Ammon's horn (tissue), 1 donor: ENCODE measurements around the gene C19orf25.
"Not testable (repeated sequence)": the region's sequence is repeated elsewhere in the genome, so short reads cannot be mapped to it uniquely, and the experiment has no call there.

Experiments used
- DNase-seq: peaks from one replicate; pipeline ENCODE4 v3.0.0-alpha.2; 2016; ENCODE audit warnings: low spot score

C19orf25 gene

DNA sequence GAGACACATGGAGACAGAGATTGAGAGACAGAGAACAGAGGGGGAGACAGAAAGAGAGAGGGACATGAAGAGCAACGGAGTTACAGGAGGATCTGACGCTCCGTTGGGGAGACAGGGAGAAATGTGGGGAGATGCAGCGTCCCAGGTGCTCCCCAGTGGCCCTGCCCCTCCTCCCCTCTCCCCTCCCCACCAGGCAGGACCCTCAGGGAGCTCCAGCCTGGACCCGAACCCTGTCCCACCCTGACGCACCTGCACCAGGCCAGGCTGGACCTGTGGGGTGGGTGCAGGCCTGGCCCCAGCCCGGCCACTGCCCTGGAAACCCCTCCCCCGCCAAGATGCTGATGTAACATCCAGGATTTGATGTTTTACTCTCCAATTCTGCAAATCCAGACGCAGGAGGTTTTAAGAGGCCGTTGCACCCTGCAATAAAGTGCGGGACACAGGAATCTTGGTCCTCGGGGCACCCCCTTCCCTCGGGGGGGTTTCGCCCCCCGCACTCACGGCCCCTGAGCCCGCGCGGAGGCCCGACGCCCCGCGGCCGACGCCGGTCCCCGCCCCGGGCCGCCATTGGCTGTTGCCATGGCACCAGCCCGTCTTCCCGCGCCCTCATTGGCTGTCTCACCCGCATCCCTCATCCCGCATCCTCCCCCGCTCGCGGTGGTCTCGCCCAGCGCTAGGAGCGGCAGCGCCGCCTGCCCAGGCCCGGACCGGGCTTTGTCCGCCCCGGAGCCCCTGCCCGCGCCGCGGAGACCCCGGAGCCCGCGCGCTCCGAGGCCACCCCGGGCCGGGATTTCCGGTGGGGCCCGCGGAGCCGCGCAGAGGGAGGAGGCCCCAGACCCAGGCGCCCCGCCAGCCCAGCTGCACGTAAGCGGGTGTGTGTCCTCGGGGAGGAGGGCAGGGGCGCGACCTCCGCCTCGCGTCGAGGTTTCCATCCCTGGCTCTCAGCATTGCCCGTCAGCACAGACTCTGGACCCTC lies 29.3 kb downstream of the C19orf25 start, which contains the start of gene APC2:
APC2 (plus strand) TSS at position 655 of the 976 bp plus-strand sequence. CDS start 2,881 bp downstream, outside the sequence.
- peak; percentile 90 for DNase-seq

DNA sequence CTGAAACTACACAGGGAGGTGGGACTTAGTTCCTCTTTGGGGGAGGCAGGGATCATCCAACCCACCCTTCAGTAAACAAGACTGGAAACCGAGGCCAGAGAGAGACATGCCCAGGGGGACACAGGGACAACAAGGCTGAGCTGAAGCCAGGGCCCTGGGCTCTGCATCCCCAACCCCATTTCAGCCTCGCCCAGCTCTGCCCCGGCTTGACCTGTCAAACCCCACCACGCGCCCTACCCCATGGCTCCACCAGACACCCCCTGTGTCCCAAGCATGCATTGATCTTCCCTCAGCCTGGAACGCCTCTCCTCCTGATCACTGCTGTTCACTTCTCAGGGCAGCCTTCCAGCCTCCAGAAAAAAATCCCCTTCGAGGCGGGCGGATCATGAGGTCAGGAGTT lies 31.1 kb downstream of the C19orf25 start:
- DNase-seq: no peak

GRCh38 chr19:1447504-1447903 lies 31.5 kb downstream of the C19orf25 start:
- DNase-seq: no peak

GRCh38 chr19:1446713-1447481 lies 32.1 kb downstream of the C19orf25 start:
- no peak for DNase-seq

- no peak for DNase-seq
Measured at GRCh38 chr19:1445932-1446712, 32.9 kb downstream of the C19orf25 start.

DNA sequence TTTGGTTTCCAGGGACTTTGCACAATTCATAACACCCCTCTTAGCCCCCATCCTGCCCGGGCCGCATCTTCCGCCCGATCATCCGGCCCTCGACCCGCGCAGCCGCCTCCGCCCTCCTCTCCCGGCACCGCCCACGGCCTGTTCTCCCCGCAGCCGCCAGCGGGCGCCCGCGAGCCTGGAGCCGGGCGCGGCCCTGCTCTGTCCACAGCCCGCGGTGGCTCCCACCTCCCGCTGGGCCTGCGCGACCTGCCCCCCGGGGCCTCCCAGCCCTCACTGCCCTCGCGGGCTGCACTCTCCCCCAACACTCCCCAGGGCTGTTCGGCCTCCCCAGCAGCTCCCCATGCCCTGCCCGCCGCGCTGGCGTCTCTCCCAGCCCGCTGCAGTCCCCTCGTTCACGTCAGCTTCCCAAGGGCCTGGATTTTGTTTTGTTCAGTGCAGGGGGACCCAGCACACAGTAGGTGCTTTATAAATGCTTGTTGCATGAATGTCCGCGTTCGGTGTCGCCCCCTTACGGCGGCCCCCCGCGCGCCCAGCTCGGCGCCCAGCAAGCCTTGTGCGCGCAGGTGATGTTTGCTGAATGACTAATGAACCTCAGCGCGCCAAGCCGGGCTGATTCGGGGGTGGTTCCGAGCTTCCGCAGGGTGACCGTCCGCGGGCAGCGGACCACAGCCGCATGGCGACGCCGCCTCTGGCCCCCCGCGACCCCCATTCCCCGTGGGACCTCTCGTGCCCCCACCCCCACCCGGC lies 33.7 kb downstream of the C19orf25 start:
- peak; percentile 70 for DNase-seq

- no peak for DNase-seq
Measured at GRCh38 chr19:1441677-1442438, 37.2 kb downstream of the C19orf25 start.

DNA sequence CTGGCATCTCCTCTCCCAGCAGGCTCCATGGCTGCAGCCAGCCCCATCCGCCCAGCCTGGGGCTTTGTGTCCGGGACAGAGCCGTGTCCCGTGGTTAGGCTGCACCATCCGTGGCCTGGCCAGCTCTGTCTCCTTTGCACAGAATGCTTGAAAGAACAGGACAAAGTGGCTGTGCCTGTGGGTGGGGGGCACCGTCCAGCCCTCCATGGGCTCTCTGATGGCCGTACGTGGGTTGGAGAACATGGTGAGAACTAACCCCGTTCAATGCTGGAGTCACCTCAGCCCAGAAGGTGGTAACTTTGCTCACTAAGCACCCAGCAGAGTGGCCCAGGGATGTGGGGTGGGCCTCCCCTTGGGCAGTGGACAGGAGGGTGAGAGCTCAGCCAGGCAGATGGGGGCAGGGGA lies 38.0 kb downstream of the C19orf25 start:
- DNase-seq: no peak

- DNase-seq: no peak
Measured at GRCh38 chr19:1440418-1440801, 38.6 kb downstream of the C19orf25 start.

DNA sequence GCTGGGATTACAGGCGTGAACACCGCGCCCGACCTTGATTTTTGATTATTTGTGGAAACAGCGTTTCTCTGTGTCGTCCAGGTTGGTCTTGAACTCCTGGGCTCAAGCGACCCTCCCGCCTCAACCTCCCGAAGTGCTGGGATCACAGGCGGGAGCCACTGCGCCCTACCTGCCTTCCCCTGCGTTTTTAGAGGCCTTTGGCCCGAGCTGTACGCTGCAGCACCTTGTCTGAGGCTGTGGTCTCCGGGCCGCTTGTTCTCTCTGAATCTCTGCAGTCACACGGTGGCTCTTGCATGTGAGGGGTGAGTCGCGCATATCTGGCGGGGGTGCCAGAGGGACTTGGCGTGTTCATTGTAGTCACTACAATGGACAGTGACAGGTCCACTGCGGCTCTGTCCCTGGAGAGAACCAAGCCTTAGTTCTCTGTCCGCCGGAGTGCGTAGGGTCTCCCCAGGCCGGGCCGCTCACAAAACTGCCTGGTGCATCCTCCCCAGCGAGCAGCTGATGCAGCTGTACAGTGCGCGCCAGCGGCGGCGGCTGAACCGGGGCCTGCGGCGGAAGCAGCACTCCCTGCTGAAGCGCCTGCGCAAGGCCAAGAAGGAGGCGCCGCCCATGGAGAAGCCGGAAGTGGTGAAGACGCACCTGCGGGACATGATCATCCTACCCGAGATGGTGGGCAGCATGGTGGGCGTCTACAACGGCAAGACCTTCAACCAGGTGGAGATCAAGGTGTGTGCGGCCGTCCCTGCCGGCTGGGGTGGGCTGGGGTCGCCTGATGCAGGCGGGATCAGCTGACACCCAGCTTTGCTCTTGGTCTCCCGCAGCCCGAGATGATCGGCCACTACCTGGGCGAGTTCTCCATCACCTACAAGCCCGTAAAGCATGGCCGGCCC lies 39.2 kb downstream of the C19orf25 start:
- DNase-seq: not testable (repeated sequence)

DNA sequence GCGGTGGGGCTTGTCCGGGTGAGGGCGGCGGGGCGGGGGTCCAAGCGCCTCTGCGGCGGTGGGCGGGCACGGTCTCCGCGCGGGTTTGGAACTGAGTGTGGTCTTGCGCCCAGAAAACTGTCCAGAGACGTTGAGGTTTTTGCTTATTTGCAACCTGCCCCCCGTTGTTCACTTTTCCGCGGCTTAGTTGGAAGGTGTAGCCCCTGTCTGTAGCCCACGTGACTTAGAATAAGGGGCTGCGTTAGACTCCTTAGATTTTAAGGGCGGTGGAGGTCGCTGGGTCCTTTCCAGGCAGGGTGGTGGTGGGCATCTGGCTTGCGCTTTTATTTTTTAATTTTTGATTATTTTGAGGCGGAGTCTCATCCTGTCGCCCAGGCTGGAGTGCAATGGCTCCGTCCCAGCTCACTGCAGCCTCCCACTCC lies 40.1 kb downstream of the C19orf25 start:
- no peak for DNase-seq

GRCh38 chr19:1438035-1438932 lies 40.7 kb downstream of the C19orf25 start, which contains the start of gene RPS15:
Gene RPS15, plus strand, starts transcription at chr19:1438396. Its CDS starts 30 bp downstream, at chr19:1438426.
- peak; percentile 96 for DNase-seq

DNA sequence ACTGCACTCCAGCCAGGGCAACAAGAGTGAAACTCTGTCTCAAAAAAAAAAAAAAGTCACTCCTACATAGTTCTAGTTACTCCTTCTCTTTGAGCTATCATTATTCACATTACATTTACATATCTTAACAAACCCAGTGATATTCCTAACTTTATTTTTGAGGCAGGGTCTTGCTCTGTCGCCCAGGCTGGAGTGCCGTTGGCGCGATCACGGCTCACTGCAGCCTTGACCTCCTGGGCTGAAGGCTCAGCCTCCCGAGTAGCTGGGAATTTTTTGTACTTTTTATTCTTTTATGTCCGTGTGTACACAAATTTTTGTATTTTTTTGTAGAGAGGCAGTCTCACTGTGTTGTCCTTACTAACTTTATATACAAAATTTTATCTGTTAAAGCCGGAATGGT lies 41.4 kb downstream of the C19orf25 start:
- DNase-seq: no peak

- no peak for DNase-seq
Measured at GRCh38 chr19:1435378-1435989, 43.5 kb downstream of the C19orf25 start.

- no peak for DNase-seq
Measured at GRCh38 chr19:1434577-1435060, 44.4 kb downstream of the C19orf25 start.

- no peak for DNase-seq
Measured at GRCh38 chr19:1434040-1434366, 45.0 kb downstream of the C19orf25 start.

DNA sequence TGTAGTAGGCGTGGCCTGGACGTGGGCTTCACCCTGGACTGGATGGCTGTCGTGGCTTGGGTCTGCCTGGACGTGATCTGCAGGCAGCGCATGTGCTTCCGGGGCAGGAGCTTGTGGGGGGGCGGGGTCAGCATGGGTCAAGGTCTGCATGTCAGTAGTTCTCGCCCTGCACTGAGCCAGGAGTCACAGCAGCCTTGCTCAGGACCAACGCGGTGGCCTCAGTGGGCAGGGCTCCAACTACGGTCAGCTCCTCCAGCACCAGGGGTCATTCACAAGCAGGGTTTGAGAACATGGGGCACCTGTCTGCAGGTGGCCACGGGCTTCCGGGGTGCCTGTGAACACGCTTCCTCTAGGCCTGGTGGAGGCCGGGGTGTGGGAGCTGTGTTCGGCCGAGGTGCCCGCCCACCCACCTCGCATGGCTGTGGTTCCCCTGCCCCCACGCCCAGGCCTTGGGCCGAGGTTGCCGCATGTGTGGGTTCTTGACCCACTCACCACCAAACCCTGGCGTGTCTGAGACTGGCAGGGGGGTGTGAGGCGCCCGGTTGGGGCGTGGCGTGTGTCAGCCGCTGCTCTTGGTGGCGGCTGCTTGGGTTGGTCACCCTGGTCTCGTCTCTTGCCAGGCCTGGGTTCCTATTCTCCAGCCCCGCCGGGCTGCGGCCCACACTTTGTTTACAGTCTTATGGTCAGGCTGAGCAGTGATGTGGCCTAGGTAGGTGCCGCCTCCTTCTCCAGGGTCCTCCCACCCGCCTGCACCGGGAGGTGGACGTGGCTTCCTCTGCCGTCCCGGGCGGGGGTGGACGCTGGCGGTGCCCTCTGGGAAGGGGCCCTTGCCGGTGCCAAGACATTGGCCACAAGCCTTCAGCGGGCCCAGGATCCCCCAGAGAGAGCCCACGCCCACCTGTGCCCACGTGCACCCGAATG lies 45.6 kb downstream of the C19orf25 start:
- no peak for DNase-seq
